HG03575 (cell line): Measurements from ENCODE around the gene HOXD12.

ENCODE experiments used
- ATAC-seq: cut with Tn5 transposase; IDR thresholded peaks from one replicate; pipeline ENCODE4 v1.9.1; 2021; ENCODE audit not compliant: unreplicated experiment, insufficient number of reproducible peaks, low FRiP score; ENCODE audit errors: extremely low read depth

HOXD12 gene

GRCh38 chr2:176090862-176091261, 8.7 kb upstream of the HOXD12 start:
- ATAC-seq, result no peak

GRCh38 chr2:176091329-176092258, 8.0 kb upstream of the HOXD12 start:
- ATAC-seq, result no peak

GRCh38 chr2:176092270-176093144, 7.1 kb upstream of the HOXD12 start, which contains the start of gene HOXD13:
HOXD13 (plus strand) TSS chr2:176092721; CDS start chr2:176092891, 170 bp downstream.
- no peak for ATAC-seq

- no peak for ATAC-seq
Observed at GRCh38 chr2:176093145-176093897, 6.3 kb upstream of the HOXD12 start.

- ATAC-seq, result no peak
Observed at GRCh38 chr2:176093898-176094249, 5.7 kb upstream of the HOXD12 start.

- no peak for ATAC-seq
Observed at GRCh38 chr2:176094349-176094748, 5.2 kb upstream of the HOXD12 start.

GRCh38 chr2:176095421-176095820, 4.2 kb upstream of the HOXD12 start:
- ATAC-seq, result no peak

GRCh38 chr2:176096243-176096985, 3.2 kb upstream of the HOXD12 start:
- ATAC-seq, result no peak

- ATAC-seq, result no peak
Observed at GRCh38 chr2:176096986-176097819, 2.4 kb upstream of the HOXD12 start.

- no peak for ATAC-seq
Observed at GRCh38 chr2:176097820-176098365, 1.7 kb upstream of the HOXD12 start.

GRCh38 chr2:176098366-176099158, 1.0 kb upstream of the HOXD12 start:
- ATAC-seq, result no peak

GRCh38 chr2:176099159-176099727, 352 bp upstream of the HOXD12 start:
- ATAC-seq, result no peak

GRCh38 chr2:176100547-176101140, 1.0 kb downstream of the HOXD12 start:
- ATAC-seq, result no peak

GRCh38 chr2:176101216-176101830, 1.7 kb downstream of the HOXD12 start:
- ATAC-seq, result no peak

- ATAC-seq, result no peak
Observed at GRCh38 chr2:176101842-176102241, 2.2 kb downstream of the HOXD12 start.
